HG03060 (cell line): Measurements from ENCODE around the gene ARHGAP33.
"Not testable (repeated sequence)": the region's sequence is repeated elsewhere in the genome, so short reads cannot be mapped to it uniquely, and the experiment has no call there.

Source experiments
- ATAC-seq: cut with Tn5 transposase; IDR thresholded peaks from one replicate; pipeline ENCODE4 v1.9.1; 2021; ENCODE audit warnings: low read depth, moderate number of reproducible peaks; ENCODE audit not compliant: unreplicated experiment

ARHGAP33 gene

DNA sequence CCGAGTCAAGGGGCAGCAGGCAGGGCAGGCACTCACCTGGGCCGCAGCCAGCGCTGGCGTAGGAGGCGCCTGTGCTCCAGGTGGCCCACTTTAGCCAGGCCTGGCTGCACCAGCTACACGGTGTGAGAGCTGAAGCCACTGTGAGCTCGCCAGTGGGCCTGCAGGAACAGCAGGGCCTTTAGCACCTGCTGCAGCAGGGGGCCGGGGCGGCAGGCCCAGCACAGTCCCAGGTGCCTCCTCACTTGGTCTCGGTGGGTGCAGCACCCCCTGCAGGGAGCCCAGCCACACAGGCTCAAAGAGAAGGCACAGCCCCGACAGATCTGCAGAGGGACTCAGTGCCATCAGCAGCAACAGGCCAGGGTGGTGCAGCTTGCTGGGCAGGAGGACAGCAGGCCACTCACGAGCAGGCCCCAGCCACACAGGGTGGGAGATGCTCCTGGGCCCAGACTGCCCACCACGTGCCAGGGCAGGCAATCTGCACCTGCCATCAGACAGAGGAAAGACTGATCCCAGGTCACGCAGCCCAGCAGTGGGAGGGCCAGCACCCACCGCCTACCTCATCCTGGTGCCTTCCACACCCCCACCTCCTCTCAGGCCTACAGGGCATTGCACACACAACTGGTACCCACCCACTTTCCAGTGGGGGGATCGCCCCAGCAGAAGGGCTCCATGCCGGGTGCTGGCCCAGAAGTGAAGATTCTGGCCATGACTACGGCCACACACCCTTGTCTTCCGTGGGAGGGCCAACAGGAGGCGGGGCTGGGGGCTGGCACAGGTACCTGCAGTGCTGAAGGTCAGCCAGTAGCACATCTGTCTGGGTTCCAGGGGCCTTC lies 15.8 kb downstream of the ARHGAP33 start:
- no peak for ATAC-seq

GRCh38 chr19:35791814-35792279 lies 16.5 kb downstream of the ARHGAP33 start:
- no peak for ATAC-seq

DNA sequence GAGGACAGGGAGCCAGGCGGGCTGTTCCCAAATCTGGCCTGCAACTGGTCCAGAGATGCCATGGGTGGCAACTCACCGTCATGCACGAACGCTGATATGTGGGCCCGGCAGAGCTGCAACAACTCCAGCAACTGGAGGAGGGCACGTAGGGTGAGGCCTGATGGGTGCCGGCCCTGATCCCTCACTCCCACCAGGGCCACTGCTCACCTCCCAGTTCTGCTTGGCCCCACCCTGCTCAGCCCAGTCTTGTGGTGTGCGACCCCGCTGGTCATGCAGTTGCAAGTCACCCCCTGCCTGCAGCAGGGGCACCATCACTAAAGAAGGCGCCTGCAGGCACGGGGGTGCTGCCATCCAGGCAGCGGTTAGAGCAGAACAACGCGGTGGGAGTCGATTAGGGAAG lies 16.9 kb downstream of the ARHGAP33 start:
- no peak for ATAC-seq

DNA sequence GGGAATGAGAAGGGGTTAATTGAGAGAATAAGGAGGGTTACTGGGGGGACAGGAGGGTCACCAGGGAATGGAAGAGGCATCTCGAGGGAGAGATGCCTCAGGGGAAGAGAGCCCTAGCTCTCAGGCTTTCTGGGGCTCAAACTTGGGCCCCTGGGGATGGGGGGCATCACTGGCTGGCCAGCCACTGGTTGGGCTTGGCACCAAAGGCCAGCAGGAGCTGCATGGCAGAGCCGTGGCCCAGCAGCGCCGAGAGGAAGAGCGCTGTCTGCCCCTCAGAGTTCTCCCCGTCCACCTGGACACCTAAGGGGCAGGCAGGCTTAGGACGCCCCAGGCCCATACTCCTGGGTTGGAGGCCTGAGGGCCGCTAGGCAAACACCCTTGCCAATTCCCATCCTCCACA lies 17.5 kb downstream of the ARHGAP33 start:
- no peak for ATAC-seq

DNA sequence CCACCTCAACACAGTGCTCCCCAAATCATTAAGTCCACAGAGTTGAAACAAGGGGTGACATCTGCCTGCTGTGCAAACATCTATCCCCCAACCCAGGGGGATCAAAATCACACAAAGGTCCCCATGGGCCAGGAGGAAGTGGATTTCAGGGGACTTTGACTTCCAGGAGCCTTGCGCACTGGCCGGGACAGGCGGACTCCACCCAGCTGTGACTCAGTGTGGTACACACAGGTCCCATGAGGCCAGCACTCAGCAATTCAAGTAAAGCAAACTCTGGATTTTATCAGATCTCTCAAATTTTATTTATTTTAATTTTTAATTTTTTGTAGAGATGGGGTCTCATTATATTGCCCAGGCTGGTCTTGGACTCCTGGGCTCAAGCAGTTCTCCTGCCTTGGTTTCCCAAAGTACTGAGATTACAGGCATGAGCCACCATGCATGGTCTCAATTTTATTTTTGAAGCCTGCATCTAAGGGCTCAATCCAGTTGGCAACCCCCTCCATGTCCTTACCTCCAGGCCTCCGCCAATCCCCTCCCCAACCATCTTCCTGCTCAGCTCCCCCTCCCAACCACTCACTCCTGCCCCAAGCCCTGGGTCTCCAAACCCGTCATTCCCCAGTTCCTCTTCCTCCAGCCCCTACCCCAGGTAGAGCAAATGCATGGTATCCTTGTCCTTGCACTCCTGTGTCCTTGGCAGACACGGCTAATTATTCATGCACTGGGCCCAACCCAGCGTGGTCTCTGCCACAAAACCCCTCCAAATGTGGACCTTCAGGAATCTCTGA lies 18.2 kb downstream of the ARHGAP33 start:
- ATAC-seq = no peak

DNA sequence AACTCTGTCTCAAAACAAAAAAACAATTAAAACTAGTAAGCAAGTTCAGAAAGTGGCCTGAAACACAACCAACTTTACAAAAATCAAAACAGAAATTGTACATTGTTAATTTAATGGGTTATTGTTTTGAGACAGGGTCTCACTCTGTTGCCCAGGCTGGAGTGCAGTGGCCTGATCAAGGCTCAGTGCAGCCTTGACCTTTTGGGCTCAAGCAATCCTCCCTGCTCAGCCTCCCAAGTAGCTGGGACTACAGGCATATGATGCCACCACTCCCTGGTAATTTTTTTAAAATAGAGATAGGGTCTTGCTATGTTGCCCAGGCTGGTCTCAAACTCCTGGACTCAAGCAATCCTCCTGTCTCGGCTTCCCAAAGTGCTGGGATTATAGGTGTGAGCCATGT lies 20.2 kb downstream of the ARHGAP33 start:
- not testable (repeated sequence) for ATAC-seq

DNA sequence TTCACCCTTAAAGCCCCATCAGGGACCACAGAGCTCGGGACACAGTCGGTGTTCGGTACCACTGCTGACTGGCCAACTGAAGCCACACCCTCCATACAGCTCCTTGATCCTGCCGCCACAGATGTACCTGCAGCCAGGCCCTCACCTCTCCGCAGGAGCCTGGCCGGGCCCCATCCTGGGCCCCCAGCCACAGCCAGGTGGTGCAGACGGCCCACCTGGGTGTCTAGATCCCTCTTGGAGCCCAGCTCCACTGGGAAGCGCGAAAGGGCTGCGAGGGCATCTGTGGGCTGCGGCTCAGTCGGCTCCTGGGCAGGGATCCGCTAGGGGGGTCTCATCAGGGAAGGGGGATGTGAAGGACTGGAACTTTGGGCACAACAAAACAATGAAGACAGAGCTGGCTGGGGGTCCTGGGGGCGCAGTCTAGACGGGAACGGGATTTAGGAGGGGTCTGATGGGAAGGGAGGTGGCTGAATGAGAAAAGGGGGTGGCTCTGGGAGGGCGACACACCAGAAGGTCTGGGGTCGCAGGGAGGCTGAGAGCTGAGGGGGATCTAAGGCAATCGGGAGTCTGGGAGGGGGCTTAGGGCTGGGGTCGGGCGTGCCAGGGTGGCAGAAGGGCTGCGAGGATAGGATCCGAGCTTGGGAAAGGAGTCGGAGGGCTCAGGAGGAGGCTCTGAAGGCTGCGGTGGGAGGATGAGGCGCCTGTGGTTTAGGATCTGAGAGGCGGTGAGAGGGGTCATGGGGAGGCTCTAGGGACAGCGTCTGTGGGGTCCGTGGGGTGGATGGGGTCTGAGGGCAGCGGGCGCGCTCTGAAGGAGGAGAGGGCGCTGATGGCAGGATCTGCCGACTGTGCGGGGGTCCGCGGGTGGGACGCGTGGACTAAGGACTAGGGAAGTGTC lies 21.5 kb downstream of the ARHGAP33 start:
- no peak for ATAC-seq

DNA sequence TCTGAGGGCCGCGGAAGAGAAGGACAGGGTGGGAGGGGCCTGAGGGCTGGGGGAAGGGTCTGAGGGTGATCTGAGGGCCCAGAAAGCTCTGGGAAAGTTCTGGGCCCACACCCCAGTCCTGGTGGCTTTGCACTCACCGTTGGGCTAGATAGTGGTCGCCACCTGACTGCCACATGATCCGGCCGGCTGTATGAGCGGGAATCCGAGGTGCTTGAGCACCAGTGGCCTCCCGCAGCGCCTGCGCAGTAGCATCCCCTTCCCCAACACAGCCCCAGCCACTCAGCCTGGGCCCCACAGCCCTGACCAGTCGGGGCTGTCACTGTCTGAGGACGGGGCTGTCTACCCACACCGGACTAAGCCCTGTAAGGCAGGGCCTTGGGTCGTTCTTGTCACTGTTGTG lies 22.3 kb downstream of the ARHGAP33 start:
- no peak for ATAC-seq

DNA sequence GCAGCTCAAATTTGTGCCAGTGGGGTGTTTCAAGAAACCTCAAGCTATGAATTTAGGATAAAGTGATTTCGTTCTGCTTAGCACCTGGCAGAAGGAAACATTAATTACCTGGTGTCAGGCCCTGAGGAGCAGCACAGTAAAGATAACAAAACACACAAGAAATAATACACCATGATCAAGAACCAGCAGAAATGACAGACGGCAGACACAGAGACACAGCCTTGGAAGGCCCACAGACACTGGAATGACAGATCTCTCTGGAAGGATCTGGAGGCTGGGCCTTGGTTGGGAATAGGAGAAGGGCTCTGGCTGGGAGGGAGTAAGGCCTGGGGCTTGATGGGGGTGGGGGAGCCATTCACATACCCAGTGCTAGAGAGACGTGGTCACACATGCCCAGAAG lies 26.5 kb downstream of the ARHGAP33 start:
- no peak for ATAC-seq

DNA sequence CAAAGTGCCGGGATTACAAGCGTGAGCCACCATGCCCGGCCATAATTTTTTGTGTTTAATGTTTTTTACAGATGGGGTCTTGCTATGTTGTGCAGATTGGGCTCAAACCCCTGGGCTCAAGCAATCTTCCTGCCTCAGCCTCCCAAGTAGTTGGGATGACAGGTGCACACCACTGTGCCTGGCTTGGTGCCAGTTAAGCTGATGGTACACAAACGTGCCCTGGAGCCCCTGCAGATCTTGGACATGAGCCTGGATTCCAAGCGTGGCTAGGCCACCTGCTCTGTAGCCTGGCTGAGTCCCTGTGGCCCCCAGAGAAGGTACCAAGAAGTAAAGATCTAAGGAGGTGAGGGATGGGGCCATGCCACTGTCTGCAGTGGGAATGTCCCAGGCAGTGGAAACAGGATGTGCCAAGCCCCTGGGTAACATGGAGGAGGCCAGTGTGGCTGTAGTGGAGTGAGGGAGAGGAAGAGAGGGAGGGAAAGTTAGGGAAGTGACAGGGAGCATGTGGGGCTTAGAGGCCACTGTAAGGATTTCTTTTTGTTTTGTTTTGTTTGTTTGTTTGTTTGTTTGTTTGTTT lies 30.2 kb downstream of the ARHGAP33 start:
- no peak for ATAC-seq

- no peak for ATAC-seq
Observed at GRCh38 chr19:35806597-35806996, 31.2 kb downstream of the ARHGAP33 start.

- no peak for ATAC-seq
Observed at GRCh38 chr19:35807633-35808032, 32.3 kb downstream of the ARHGAP33 start.

DNA sequence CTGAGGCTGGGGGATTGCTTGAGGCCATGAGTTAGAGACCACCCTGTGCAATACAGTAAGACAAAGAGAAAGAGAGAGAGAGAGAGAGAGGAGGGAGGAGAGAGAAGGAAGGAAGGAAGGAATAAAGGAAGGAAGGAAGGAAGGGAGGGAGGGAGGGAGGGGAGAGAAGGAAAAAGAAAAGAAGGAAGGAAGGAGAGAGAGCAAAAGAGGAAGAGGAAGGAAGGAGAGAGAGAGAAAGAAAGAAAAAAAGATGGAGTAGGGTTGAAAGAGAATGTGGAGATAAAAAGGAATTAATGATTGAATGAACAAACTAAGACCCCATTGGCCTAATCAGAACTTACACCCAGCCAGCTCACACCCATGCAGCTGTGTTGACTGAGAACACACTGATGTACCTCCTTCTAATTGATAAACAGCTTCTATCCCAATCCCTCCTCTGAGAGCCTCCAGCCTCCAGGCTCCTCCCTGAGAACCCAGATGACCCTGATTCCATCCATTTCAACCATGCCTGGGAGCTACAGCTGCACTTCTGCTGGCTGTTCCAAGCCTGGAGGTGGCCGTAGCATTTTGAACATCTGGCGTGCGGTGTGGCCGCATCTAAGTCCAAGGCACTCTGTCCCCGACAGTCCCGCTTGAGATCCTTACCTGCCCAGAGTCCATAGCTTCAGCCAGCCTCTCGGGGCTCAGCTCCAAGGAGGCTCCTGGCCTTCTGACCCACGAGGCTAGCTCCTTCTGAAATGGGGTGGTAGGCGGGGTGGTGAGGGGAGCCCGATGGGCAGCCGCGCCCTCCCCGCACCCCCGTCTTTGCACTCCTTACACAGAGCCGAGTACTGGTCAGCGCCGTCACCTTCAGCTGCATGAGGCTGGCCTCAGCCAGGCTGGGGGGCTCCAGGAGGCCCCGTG lies 36.2 kb downstream of the ARHGAP33 start:
- no peak for ATAC-seq

DNA sequence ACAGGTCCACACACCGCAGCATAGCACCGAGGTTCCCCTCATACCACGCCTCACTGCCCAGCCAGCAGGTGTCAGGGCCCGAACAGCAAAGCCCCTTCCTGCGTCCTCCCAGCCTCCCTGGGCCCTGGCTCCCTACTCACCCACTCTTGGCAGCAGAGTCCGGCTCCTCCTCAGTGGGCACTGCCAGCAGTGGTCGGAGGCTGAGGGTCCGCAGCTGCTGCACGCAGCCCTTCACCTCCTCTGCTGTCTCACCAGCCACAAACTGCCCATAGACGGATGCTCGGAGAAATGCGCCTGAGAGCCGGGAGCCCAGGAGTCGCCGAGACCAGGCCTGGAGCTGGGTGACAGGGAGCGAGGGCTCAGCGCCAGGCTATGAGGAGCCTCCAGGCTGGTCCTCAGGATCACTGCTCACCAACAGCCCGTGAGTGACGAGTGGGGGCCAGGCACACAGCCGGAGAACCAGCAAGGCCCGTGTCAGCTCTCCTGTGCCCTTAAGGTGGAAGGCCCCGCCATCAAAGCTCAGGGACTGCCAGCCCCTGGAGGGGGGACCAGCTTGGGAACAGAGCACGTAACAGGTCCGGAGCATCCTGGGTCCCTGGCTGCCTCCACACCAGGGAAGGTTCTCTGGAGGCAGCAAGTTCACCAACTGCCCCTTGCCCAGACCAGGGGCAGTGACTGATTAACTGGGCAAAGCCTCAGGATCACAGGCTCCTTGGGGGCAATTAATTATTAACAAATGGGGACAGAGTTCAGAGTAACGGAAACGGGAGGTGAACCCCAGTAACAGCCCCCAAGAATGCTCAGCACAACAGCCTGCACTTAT lies 37.1 kb downstream of the ARHGAP33 start, which contains the start of gene PRODH2:
PRODH2 (minus strand) TSS at position 626 of the 823 bp plus-strand sequence; CDS start at position 586, 40 bp downstream.
- ATAC-seq = no peak

DNA sequence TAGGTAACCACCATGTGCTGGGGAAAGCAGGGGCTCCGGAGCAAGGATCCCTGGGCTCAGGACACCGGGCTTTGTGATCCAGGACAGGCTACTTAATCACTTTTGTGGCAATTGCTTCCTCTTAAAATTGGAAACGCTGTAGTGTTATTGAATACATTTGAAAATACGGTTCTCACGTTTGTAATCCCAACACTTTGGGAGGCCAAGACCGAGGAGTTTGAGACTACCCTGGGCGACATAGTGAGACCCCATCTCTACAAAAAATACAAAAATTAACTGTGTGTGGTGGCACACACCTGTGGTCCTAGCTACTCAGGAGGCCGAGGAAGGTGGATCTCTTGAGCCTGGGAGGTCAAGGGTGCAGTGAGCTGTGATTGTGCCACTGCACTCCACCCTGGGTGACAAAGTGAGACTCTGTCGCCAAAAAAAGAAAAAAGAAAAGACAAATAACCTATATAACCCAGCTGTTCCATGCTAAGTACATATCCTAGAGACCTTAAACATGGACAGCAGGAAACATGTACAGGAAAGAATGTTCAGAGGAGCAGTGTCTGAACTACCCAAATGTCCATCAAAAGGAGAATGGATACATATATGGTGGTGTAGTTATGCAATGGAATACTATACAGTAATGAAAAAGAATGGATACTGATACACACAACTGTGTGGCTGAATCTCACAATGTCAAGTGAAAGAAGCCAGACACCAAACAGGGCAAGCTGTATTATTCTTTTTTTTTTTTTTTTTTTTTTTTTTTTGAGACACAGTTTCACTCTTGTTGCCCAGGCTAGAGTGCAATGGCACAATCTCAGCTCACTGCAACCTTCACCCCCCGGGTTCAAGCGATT lies 37.9 kb downstream of the ARHGAP33 start:
- no peak for ATAC-seq

- no peak for ATAC-seq
Observed at GRCh38 chr19:35816262-35816661, 40.9 kb downstream of the ARHGAP33 start.

DNA sequence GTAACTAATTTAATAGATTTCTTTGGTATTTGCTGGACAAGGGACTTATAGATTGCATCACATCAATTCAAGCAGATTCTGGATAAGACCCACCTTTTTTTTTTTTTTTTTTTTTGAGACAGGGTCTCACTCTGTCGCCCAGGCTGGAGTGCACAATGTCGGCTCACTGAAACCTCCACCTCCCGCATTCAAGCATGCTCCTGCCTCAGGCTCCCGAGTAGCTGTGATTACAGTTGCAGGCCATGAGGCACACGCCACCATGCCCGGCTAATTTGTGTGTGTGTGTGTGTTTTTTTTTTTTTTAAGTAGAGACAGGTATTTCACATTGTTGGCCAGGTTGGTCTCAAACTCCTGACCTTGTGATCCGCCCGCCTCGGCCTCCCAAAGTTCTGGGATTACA lies 41.5 kb downstream of the ARHGAP33 start:
- no peak for ATAC-seq
